ENCODE results near the gene ARHGEF7.

Gene ARHGEF7

GRCh38 chr13:111225166-111225565 lies 110.1 kb downstream of the ARHGEF7 start:
- no peak for DNase-seq (ENCODE audit: low spot score)

GRCh38 chr13:111225810-111226546 lies 110.9 kb downstream of the ARHGEF7 start:
- no peak for DNase-seq (ENCODE audit: low spot score)

GRCh38 chr13:111227405-111227804 lies 112.3 kb downstream of the ARHGEF7 start:
- no peak for DNase-seq (ENCODE audit: low spot score)

GRCh38 chr13:111228262-111229144 lies 113.4 kb downstream of the ARHGEF7 start:
- DNase-seq (ENCODE audit: low spot score): no peak

- DNase-seq (ENCODE audit: low spot score): no peak
Measured at GRCh38 chr13:111230385-111230930, 115.3 kb downstream of the ARHGEF7 start.

- DNase-seq (ENCODE audit: low spot score): no peak
Measured at GRCh38 chr13:111232191-111232590, 117.1 kb downstream of the ARHGEF7 start.

GRCh38 chr13:111233080-111233479 lies 118.0 kb downstream of the ARHGEF7 start:
- DNase-seq (ENCODE audit: low spot score): no peak

- DNase-seq (ENCODE audit: low spot score): no peak
Measured at GRCh38 chr13:111239764-111240670, 124.9 kb downstream of the ARHGEF7 start.

GRCh38 chr13:111241006-111241755 lies 126.1 kb downstream of the ARHGEF7 start:
- no peak for DNase-seq (ENCODE audit: low spot score)

GRCh38 chr13:111241862-111242261 lies 126.8 kb downstream of the ARHGEF7 start:
- no peak for DNase-seq (ENCODE audit: low spot score)

- DNase-seq (ENCODE audit: low spot score): no peak
Measured at GRCh38 chr13:111242585-111242984, 127.5 kb downstream of the ARHGEF7 start.

GRCh38 chr13:111243981-111244380 lies 128.9 kb downstream of the ARHGEF7 start:
- no peak for DNase-seq (ENCODE audit: low spot score)

GRCh38 chr13:111245576-111246384 lies 130.7 kb downstream of the ARHGEF7 start:
- DNase-seq (ENCODE audit: low spot score): no peak

GRCh38 chr13:111247552-111247951 lies 132.4 kb downstream of the ARHGEF7 start:
- no peak for DNase-seq (ENCODE audit: low spot score)

GRCh38 chr13:111248822-111249221 lies 133.7 kb downstream of the ARHGEF7 start:
- DNase-seq (ENCODE audit: low spot score): no peak

GRCh38 chr13:111249637-111250360 lies 134.7 kb downstream of the ARHGEF7 start:
- DNase-seq (ENCODE audit: low spot score): no peak

GRCh38 chr13:111251646-111252445 lies 136.7 kb downstream of the ARHGEF7 start:
- no peak for DNase-seq (ENCODE audit: low spot score)

Measured in CD4-positive, alpha-beta T cell treated with Interleukin-6 at 100 ng/mL for 8 hours (primary cell).